Adrenal gland (tissue), 12 donors: ENCODE measurements around the gene PRICKLE4. TPM values are rescaled to one million over a fixed set of nuclear protein-coding genes. Genes with fewer than 3 reads are reported as not detected.
A peak's percentile ranks its signal among the peaks of the same experiment; 100 is the strongest.

Experiments used
- DNase-seq, 7 donors: peaks; one replicate each; pipeline ENCODE4 v3.0.0-alpha.2; 2019 to 2020
- H3K27ac ChIP-seq, 5 donors: fragments of 200-600 bp; sonication (generic) in 4 of 5; 1 replicate in 3 of 5; 2 replicates in 2 of 5; pipeline versions ENCODE4 v1.5.1 to v1.8.0; 2016 to 2020; ENCODE audit warnings: mild to moderate bottlenecking in 1 of 5
- H3K27me3 ChIP-seq: fragments of 200-600 bp; 2 replicates; pipeline ENCODE4 v1.8.0; 2021
- H3K36me3 ChIP-seq, 2 donors: fragments of 200-600 bp; replicated peaks in 1 of 2; 1 replicate in 1 of 2; 2 replicates in 1 of 2; pipeline versions ENCODE4 v1.5.1 to v1.8.0; 2018 to 2022
- H3K4me1 ChIP-seq, 2 donors: fragments of 200-600 bp; replicated peaks in 1 of 2; 1 replicate in 1 of 2; 2 replicates in 1 of 2; pipeline versions ENCODE4 v1.5.1 to v1.8.0; 2018 to 2021
- H3K4me3 ChIP-seq, 4 donors: fragments of 200-600 bp; sonication (generic) in 3 of 4; one replicate each; pipeline ENCODE4 v1.5.1; 2016 to 2018
- H3K9me3 ChIP-seq, 3 donors: fragments of 200-600 bp; sonication (generic) in 1 of 3; replicated peaks in 1 of 3; 1 replicate in 2 of 3; 2 replicates in 1 of 3; pipeline versions ENCODE4 v1.5.1 to v1.8.0; 2016 to 2021
- CTCF ChIP-seq, 6 experiments: fragments of 450-650 bp in 4 of 6; fragments of 200-600 bp in 2 of 6; sonication (generic) in 1 of 6; IDR thresholded peaks; 1 replicate in 5 of 6; 2 replicates in 1 of 6; pipeline versions ENCODE4 v1.5.1 to v1.8.0; 2016 to 2021; ENCODE audit warnings: antibody characterized with exemption in 6 of 6, mild to moderate bottlenecking in 2 of 6, moderate library complexity in 1 of 6
- POLR2A ChIP-seq, 2 donors: fragments of 450-650 bp; IDR thresholded peaks; one replicate each; pipeline ENCODE4 v1.6.1; 2017; ENCODE audit warnings: antibody characterized with exemption in 2 of 2, mild to moderate bottlenecking in 2 of 2, moderate library complexity in 1 of 2
- WGBS, 4 donors: extraction: QIAGEN DNeasy Blood & Tissue Kit in 2 of 4; methylation state at CpG; one replicate each; pipeline versions ENCODE4 v1.1.5 to v1.1.7; 2013 to 2017; 5-methylcytosine and 5-hydroxymethylcytosine counted together
- intact Hi-C, 2 donors: fragments of 100-400 bp; cut with DNase I; formaldehyde crosslinking; loops; one replicate each; pipeline versions ENCODE4 v1.14.1 to v1.15.0; 2022 to 2023
- polyA plus RNA-seq, 3 donors: library from polyadenylated mRNA; stranded (reverse); fragments of 200-250 nt in 2 of 3; fragments of 350-450 nt in 1 of 3; fragmentation: Illumina TruSeq in 1 of 3; extraction: RNeasy Lipid Tissue Mini Kit (QIAGEN cat#74804) in 1 of 3; gene quantifications; one replicate each; pipeline ENCODE4 v1.2.3, GENCODE V29; 2013 to 2014
- total RNA-seq, 9 donors: library from RNA; depleted of rRNA in 4 of 9; stranded (reverse); fragments of >200 nt in 4 of 9; fragments of 120-200 nt in 1 of 9; fragmentation: NEBNext Ultra II Directional in 1 of 9; extraction: Animal tissue kit (Norgen Biotek cat#: 25700) in 1 of 9; gene quantifications; one replicate each; pipeline versions ENCODE4 v1.1.0 to v1.2.4, GENCODE V29; 2013 to 2023
- donor health status: healthy with polysubstance abuse.
- donor health status: Bipolar disorder and iron deficiency.
- donor health status: DM: yes; HTN: yes; CAD: no.
- donor health status: DM: no; HTN: no; CAD: no.
- donor health status: DM: no; HTN: no; CAD: no.
- donor health status: DM: yes; HTN: yes; CAD: no.

Gene PRICKLE4
- total and polyA plus RNA-seq, 12 donors = 0.28 to 7.1 (median 3.8) TPM; not detected in 2

GRCh38 chr6:41734666-41735426, 45.7 kb upstream of the PRICKLE4 start:
- intact Hi-C loops = no loop called here
- no peaks in the 10 kb centered on the region for H3K27me3 ChIP-seq
- no peak for TF ChIP-seq CTCF (IDR thresholded peaks at IDR 0.05)
- TF ChIP-seq POLR2A (IDR thresholded peaks at IDR 0.05) = no peak
- peaks cover 10 to 35% of the 10 kb centered on the region in 2 donors for H3K4me1 ChIP-seq
- WGBS, 4 donors = 0 to 1% (median 1%) methylated on average over 5 to 76 of the region's 76 CpGs; no CpG with 5 or more reads in 1 of the 4 donors
- DNase-seq = peak; percentile 68 to 90 (median 80)
- H3K9me3 ChIP-seq = no peaks in the 10 kb centered on the region
- peak overlapping the region; percentile 18 to 88 (median 76) for H3K4me3 ChIP-seq
- H3K36me3 ChIP-seq = no peaks in the 10 kb centered on the region
- H3K27ac ChIP-seq = peak overlapping the region; percentile 46 to 94 (median 89)

GRCh38 chr6:41735427-41736185, 45.0 kb upstream of the PRICKLE4 start, which contains the start of gene TFEB:
Gene TFEB, minus strand, starts transcription at chr6:41735608. Its CDS starts 44,395 bp downstream, at chr6:41691213.
- Histone ChIP-seq H3K27me3 (no peaks in the 10 kb centered on the region), H3K27ac (peak within 1 kb of the TSS; percentile 46 to 94 (median 89)), H3K4me1 (peaks cover 10 to 29% of the 10 kb centered on the region in 2 donors), H3K4me3 (peak within 1 kb of the TSS; percentile 18 to 88 (median 76)), H3K36me3 (no peaks in the 10 kb centered on the region), H3K9me3 (no peaks in the 10 kb centered on the region)
- WGBS, 4 donors = 6 to 25% (median 11%) methylated on average over 13 to 50 of the region's 50 CpGs
- intact Hi-C loops = no loop called here
- TF ChIP-seq POLR2A (IDR thresholded peaks at IDR 0.05) = peak; percentile 50 to 54
- peak; percentile 55 to 98 (median 81) for TF ChIP-seq CTCF (IDR thresholded peaks at IDR 0.05)
- DNase-seq = peak; percentile 92 to 98 (median 95)

GRCh38 chr6:41736186-41736733, 44.3 kb upstream of the PRICKLE4 start:
- no peak overlapping the region for H3K4me3 ChIP-seq
- H3K4me1 ChIP-seq = peaks cover 10 to 23% of the 10 kb centered on the region in 2 donors
- H3K9me3 ChIP-seq = no peaks in the 10 kb centered on the region
- H3K36me3 ChIP-seq = no peaks in the 10 kb centered on the region
- intact Hi-C loops = no loop called here
- 68 to 72% (median 72%) methylated on average over 6 of the region's 6 CpGs for WGBS, 4 donors
- DNase-seq = no peak
- H3K27me3 ChIP-seq = no peaks in the 10 kb centered on the region
- no peak overlapping the region for H3K27ac ChIP-seq
- TF ChIP-seq CTCF (IDR thresholded peaks at IDR 0.05) (no peak), POLR2A (IDR thresholded peaks at IDR 0.05) (no peak)
